ENCODE results near the gene EFCAB6. TPM values are rescaled to one million over a fixed set of nuclear protein-coding genes. Genes with fewer than 3 reads are reported as not detected.

The EFCAB6 gene
- total and polyA plus RNA-seq, 7 experiments from 2014 or later, result 0.08 to 1.4 (median 0.39) TPM; not detected in 1

- DNase-seq, result no peak
- no peak overlapping the region for H3K27ac Mint-ChIP-seq
These were observed 129.3 kb downstream of the EFCAB6 start for GRCh38 chr22:43682851-43683250.

GRCh38 chr22:43681731-43682360 is 130.3 kb downstream of the EFCAB6 start:
- Mint-ChIP-seq H3K4me1 (no peaks in the 10 kb centered on the region), H3K4me3 (no peak overlapping the region), H3K9me3 (peaks cover 0 to 19% (median 3%) of the 10 kb centered on the region in 11 donors), H3K36me3 (no peaks in the 10 kb centered on the region), H3K27me3 (peaks cover 0 to 17% (median 12%) of the 10 kb centered on the region in 5 donors), H3K27ac (no peak overlapping the region)
- CTCF ChIA-PET, result no interaction called here
- intact Hi-C loops (cut with micrococcal nuclease), result no loop called here
- H3K4me1 ChIP-seq (ENCODE audit: control insufficient read depth in 2 of 2, insufficient read depth in 2 of 2, low read length in 2 of 2), result no peaks in the 10 kb centered on the region
- POLR2A ChIA-PET, result no interaction called here
- H3K9me3 ChIP-seq (ENCODE audit: control insufficient read depth in 2 of 3, low read length in 3 of 3), result no peaks in the 10 kb centered on the region
- H3K36me3 ChIP-seq (ENCODE audit: control insufficient read depth in 2 of 3, insufficient read depth in 3 of 3, low read length in 3 of 3), result no peaks in the 10 kb centered on the region
- DNase-seq (no peak), ATAC-seq (no peak)
- H3K4me3 ChIP-seq (ENCODE audit: low read length), result no peak overlapping the region
- H3K27me3 ChIP-seq (ENCODE audit: control insufficient read depth in 2 of 2, insufficient read depth in 2 of 2, low read length in 2 of 2), result no peaks in the 10 kb centered on the region
- no peak overlapping the region for H3K27ac ChIP-seq (ENCODE audit: low read depth, low read length)

More at GRCh38 chr22:43682851-43683250, 129.3 kb downstream of the EFCAB6 start:
- peaks cover 0 to 19% (median 3%) of the 10 kb centered on the region in 11 donors for H3K9me3 Mint-ChIP-seq
- no peaks in the 10 kb centered on the region for H3K4me1 ChIP-seq (ENCODE audit: control insufficient read depth in 2 of 2, insufficient read depth in 2 of 2, low read length in 2 of 2)
- no peaks in the 10 kb centered on the region for H3K27me3 ChIP-seq (ENCODE audit: control insufficient read depth in 2 of 2, insufficient read depth in 2 of 2, low read length in 2 of 2)
- POLR2A ChIA-PET, result no interaction called here
- no peak overlapping the region for H3K4me3 ChIP-seq (ENCODE audit: low read length)
- no peaks in the 10 kb centered on the region for H3K4me1 Mint-ChIP-seq
- ATAC-seq, result no peak
- peaks cover 0 to 19% (median 12%) of the 10 kb centered on the region in 5 donors for H3K27me3 Mint-ChIP-seq
- H3K27ac ChIP-seq (ENCODE audit: low read depth, low read length), result no peak overlapping the region
- CTCF ChIA-PET, result no interaction called here
- H3K9me3 ChIP-seq (ENCODE audit: control insufficient read depth in 2 of 3, low read length in 3 of 3), result no peaks in the 10 kb centered on the region
- H3K4me3 Mint-ChIP-seq, result no peak overlapping the region
- intact Hi-C loops (cut with micrococcal nuclease), result no loop called here
- H3K36me3 ChIP-seq (ENCODE audit: control insufficient read depth in 2 of 3, insufficient read depth in 3 of 3, low read length in 3 of 3), result no peaks in the 10 kb centered on the region
- no peaks in the 10 kb centered on the region for H3K36me3 Mint-ChIP-seq

- Histone ChIP-seq H3K4me3 (ENCODE audit: low read length) (no peak overlapping the region), H3K27me3 (ENCODE audit: control insufficient read depth in 2 of 2, insufficient read depth in 2 of 2, low read length in 2 of 2) (no peaks in the 10 kb centered on the region), H3K9me3 (ENCODE audit: control insufficient read depth in 2 of 3, low read length in 3 of 3) (no peaks in the 10 kb centered on the region), H3K36me3 (ENCODE audit: control insufficient read depth in 2 of 3, insufficient read depth in 3 of 3, low read length in 3 of 3) (no peaks in the 10 kb centered on the region), H3K4me1 (ENCODE audit: control insufficient read depth in 2 of 2, insufficient read depth in 2 of 2, low read length in 2 of 2) (no peaks in the 10 kb centered on the region), H3K27ac (ENCODE audit: low read depth, low read length) (no peak overlapping the region)
- no peak for ATAC-seq
- intact Hi-C loops (cut with micrococcal nuclease), result no loop called here
- Mint-ChIP-seq H3K36me3 (peaks cover 0 to 5% (median 0%) of the 10 kb centered on the region in 5 donors), H3K9me3 (peaks cover 0 to 6% (median 0%) of the 10 kb centered on the region in 11 donors), H3K27ac (no peak overlapping the region), H3K4me1 (no peaks in the 10 kb centered on the region), H3K27me3 (peaks cover 0 to 5% (median 4%) of the 10 kb centered on the region in 5 donors), H3K4me3 (no peak overlapping the region)
- POLR2A ChIA-PET, result no interaction called here
- CTCF ChIA-PET, result no interaction called here
- DNase-seq, result no peak
These were observed 141.6 kb downstream of the EFCAB6 start for GRCh38 chr22:43670513-43670912.

- DNase-seq, result no peak
- H3K27me3 ChIP-seq (ENCODE audit: control insufficient read depth in 2 of 2, insufficient read depth in 2 of 2, low read length in 2 of 2), result no peaks in the 10 kb centered on the region
- no peaks in the 10 kb centered on the region for H3K36me3 ChIP-seq (ENCODE audit: control insufficient read depth in 2 of 3, insufficient read depth in 3 of 3, low read length in 3 of 3)
- H3K4me3 ChIP-seq (ENCODE audit: low read length), result no peak overlapping the region
- no peaks in the 10 kb centered on the region for H3K4me1 ChIP-seq (ENCODE audit: control insufficient read depth in 2 of 2, insufficient read depth in 2 of 2, low read length in 2 of 2)
- Mint-ChIP-seq H3K27ac (no peak overlapping the region), H3K36me3 (peaks cover 0 to 9% (median 0%) of the 10 kb centered on the region in 5 donors), H3K4me3 (no peak overlapping the region), H3K27me3 (peaks cover 0 to 5% (median 4%) of the 10 kb centered on the region in 5 donors), H3K9me3 (peaks cover 0 to 7% (median 0%) of the 10 kb centered on the region in 11 donors), H3K4me1 (no peaks in the 10 kb centered on the region)
- H3K9me3 ChIP-seq (ENCODE audit: control insufficient read depth in 2 of 3, low read length in 3 of 3), result no peaks in the 10 kb centered on the region
- CTCF ChIA-PET, result no interaction called here
- no peak overlapping the region for H3K27ac ChIP-seq (ENCODE audit: low read depth, low read length)
- POLR2A ChIA-PET, result no interaction called here
- ATAC-seq, result no peak
- intact Hi-C loops (cut with micrococcal nuclease), result no loop called here
These were observed 142.9 kb downstream of the EFCAB6 start for GRCh38 chr22:43669190-43669589.

- Histone ChIP-seq H3K9me3 (ENCODE audit: control insufficient read depth in 2 of 3, low read length in 3 of 3) (no peaks in the 10 kb centered on the region), H3K36me3 (ENCODE audit: control insufficient read depth in 2 of 3, insufficient read depth in 3 of 3, low read length in 3 of 3) (no peaks in the 10 kb centered on the region), H3K4me3 (ENCODE audit: low read length) (no peak overlapping the region), H3K4me1 (ENCODE audit: control insufficient read depth in 2 of 2, insufficient read depth in 2 of 2, low read length in 2 of 2) (no peaks in the 10 kb centered on the region), H3K27ac (ENCODE audit: low read depth, low read length) (no peak overlapping the region), H3K27me3 (ENCODE audit: control insufficient read depth in 2 of 2, insufficient read depth in 2 of 2, low read length in 2 of 2) (no peaks in the 10 kb centered on the region)
- ChIA-PET POLR2A (no interaction called here), CTCF (no interaction called here)
- Mint-ChIP-seq H3K4me1 (no peaks in the 10 kb centered on the region), H3K27ac (no peak overlapping the region), H3K4me3 (no peak overlapping the region), H3K9me3 (peaks cover 0 to 7% (median 0%) of the 10 kb centered on the region in 11 donors), H3K27me3 (peaks cover 0 to 5% (median 4%) of the 10 kb centered on the region in 5 donors), H3K36me3 (peaks cover 0 to 10% (median 0%) of the 10 kb centered on the region in 5 donors)
- ATAC-seq, result no peak
- intact Hi-C loops (cut with micrococcal nuclease), result no loop called here
- DNase-seq, result no peak
These were observed 144.4 kb downstream of the EFCAB6 start for GRCh38 chr22:43667656-43668055.

GRCh38 chr22:43666457-43666856 is 145.6 kb downstream of the EFCAB6 start:
- no peaks in the 10 kb centered on the region for H3K36me3 ChIP-seq (ENCODE audit: control insufficient read depth in 2 of 3, insufficient read depth in 3 of 3, low read length in 3 of 3)
- H3K4me1 ChIP-seq (ENCODE audit: control insufficient read depth in 2 of 2, insufficient read depth in 2 of 2, low read length in 2 of 2), result no peaks in the 10 kb centered on the region
- no peaks in the 10 kb centered on the region for H3K27me3 ChIP-seq (ENCODE audit: control insufficient read depth in 2 of 2, insufficient read depth in 2 of 2, low read length in 2 of 2)
- H3K27ac ChIP-seq (ENCODE audit: low read depth, low read length), result no peak overlapping the region
- Mint-ChIP-seq H3K27ac (no peak overlapping the region), H3K27me3 (peaks cover 0 to 5% (median 3%) of the 10 kb centered on the region in 5 donors), H3K9me3 (peaks cover 0 to 7% (median 0%) of the 10 kb centered on the region in 11 donors), H3K36me3 (peaks cover 0 to 10% (median 0%) of the 10 kb centered on the region in 5 donors), H3K4me3 (no peak overlapping the region), H3K4me1 (no peaks in the 10 kb centered on the region)
- DNase-seq (no peak), ATAC-seq (no peak)
- no peak overlapping the region for H3K4me3 ChIP-seq (ENCODE audit: low read length)
- intact Hi-C loops (cut with micrococcal nuclease), result no loop called here
- CTCF ChIA-PET, result no interaction called here
- POLR2A ChIA-PET, result no interaction called here
- no peaks in the 10 kb centered on the region for H3K9me3 ChIP-seq (ENCODE audit: control insufficient read depth in 2 of 3, low read length in 3 of 3)

GRCh38 chr22:43658823-43659222 is 153.3 kb downstream of the EFCAB6 start:
- ChIA-PET CTCF (no interaction called here), POLR2A (no interaction called here)
- intact Hi-C loops (cut with micrococcal nuclease), result no loop called here
- H3K4me1 Mint-ChIP-seq, result no peaks in the 10 kb centered on the region
- Histone ChIP-seq H3K9me3 (ENCODE audit: control insufficient read depth in 2 of 3, low read length in 3 of 3) (no peaks in the 10 kb centered on the region), H3K27ac (ENCODE audit: low read depth, low read length) (no peak overlapping the region), H3K4me1 (ENCODE audit: control insufficient read depth in 2 of 2, insufficient read depth in 2 of 2, low read length in 2 of 2) (no peaks in the 10 kb centered on the region), H3K36me3 (ENCODE audit: control insufficient read depth in 2 of 3, insufficient read depth in 3 of 3, low read length in 3 of 3) (no peaks in the 10 kb centered on the region), H3K27me3 (ENCODE audit: control insufficient read depth in 2 of 2, insufficient read depth in 2 of 2, low read length in 2 of 2) (no peaks in the 10 kb centered on the region), H3K4me3 (ENCODE audit: low read length) (no peak overlapping the region)
- no peak for DNase-seq
- no peak overlapping the region for H3K27ac Mint-ChIP-seq
- H3K27me3 Mint-ChIP-seq, result no peaks in the 10 kb centered on the region
- no peak overlapping the region for H3K4me3 Mint-ChIP-seq
- H3K9me3 Mint-ChIP-seq, result no peaks in the 10 kb centered on the region
- H3K36me3 Mint-ChIP-seq, result no peaks in the 10 kb centered on the region
- no peak for ATAC-seq

All from naive thymus-derived CD4-positive, alpha-beta T cell (primary cell).